Karpas-422 (cell line): ENCODE measurements around the gene ZC3H15. TPM values are rescaled to one million over a fixed set of nuclear protein-coding genes. Genes with fewer than 3 reads are reported as not detected.

Experiments
- DNase-seq: peaks from one replicate; pipeline ENCODE4 v3.0.0-alpha.2; 2015
- H2AFZ ChIP-seq: fragments of 200-600 bp; sonication (generic); 2 replicates; pipeline ENCODE4 v1.6.1; 2014; ENCODE audit warnings: antibody characterized with exemption, low read length, mixed read lengths
- H3K27ac ChIP-seq: fragments of 200-600 bp; sonication (generic); 2 replicates; pipeline ENCODE4 v1.5.1; 2014; ENCODE audit warnings: mild to moderate bottlenecking, low read length, moderate library complexity
- H3K27me3 ChIP-seq: fragments of 200-600 bp; sonication (generic); 2 replicates; pipeline ENCODE4 v1.6.1; 2014; ENCODE audit warnings: low read length, mixed read lengths
- H3K36me3 ChIP-seq: fragments of 200-600 bp; sonication (generic); 2 replicates; pipeline ENCODE4 v1.6.1; 2014; ENCODE audit warnings: low read length, mixed read lengths; ENCODE audit not compliant: insufficient read depth
- H3K4me1 ChIP-seq: fragments of 200-600 bp; sonication (generic); 2 replicates; pipeline ENCODE4 v1.6.1; 2014; ENCODE audit warnings: mild to moderate bottlenecking, low read length, mixed read lengths
- H3K4me2 ChIP-seq: fragments of 200-600 bp; sonication (generic); 2 replicates; pipeline ENCODE4 v1.6.1; 2014; ENCODE audit warnings: low read length, low read depth, mild to moderate bottlenecking; ENCODE audit not compliant: poor library complexity, severe bottlenecking
- H3K4me3 ChIP-seq: fragments of 200-600 bp; sonication (generic); 2 replicates; pipeline ENCODE4 v1.5.1; 2014; ENCODE audit warnings: mild to moderate bottlenecking, antibody characterized with exemption, low read length, mixed read lengths
- H3K79me2 ChIP-seq: fragments of 200-600 bp; sonication (generic); 2 replicates; pipeline ENCODE4 v1.6.1; 2014; ENCODE audit warnings: mild to moderate bottlenecking, low read length, mixed read lengths
- H3K9ac ChIP-seq: fragments of 200-600 bp; sonication (generic); 2 replicates; pipeline ENCODE4 v1.6.0; 2014; ENCODE audit warnings: low read length
- H3K9me2 ChIP-seq: fragments of 200-600 bp; sonication (generic), shearing (Covaris generic); replicated peaks from 2 replicates; pipeline ENCODE4 v1.6.0; 2014; ENCODE audit warnings: mild to moderate bottlenecking, low read length, moderate library complexity; ENCODE audit not compliant: insufficient read depth
- H3K9me3 ChIP-seq: fragments of 300-700, 200-600 bp; sonication (generic); 2 replicates; pipeline ENCODE4 v1.6.1; 2014; ENCODE audit warnings: low read length, mixed read lengths
- H4K20me1 ChIP-seq: fragments of 200-600 bp; sonication (generic); 2 replicates; pipeline ENCODE4 v1.6.1; 2014; ENCODE audit warnings: mild to moderate bottlenecking, antibody characterized with exemption, low read length, low read depth; ENCODE audit not compliant: insufficient read depth
- total RNA-seq: library from RNA; depleted of rRNA; stranded (reverse); fragments of >200 nt; shearing (Covaris generic); gene quantifications from 2 replicates; pipeline ENCODE4 v1.2.3, GENCODE V29; 2014; ENCODE audit warnings: low replicate concordance

ZC3H15 gene
- total RNA-seq, 1 experiment from 2014 or later, result 66.5 TPM

GRCh38 chr2:186534406-186534805, 48.3 kb downstream of the ZC3H15 start:
- H3K79me2 ChIP-seq, result no peaks in the 10 kb centered on the region
- DNase-seq, result no peak
- no peaks in the 10 kb centered on the region for H3K9me2 ChIP-seq
- H3K4me2 ChIP-seq, result no peak overlapping the region
- no peaks in the 10 kb centered on the region for H4K20me1 ChIP-seq
- no peaks in the 10 kb centered on the region for H3K9me3 ChIP-seq
- no peak overlapping the region for H3K9ac ChIP-seq
- no peaks in the 10 kb centered on the region for H3K4me1 ChIP-seq
- H3K27me3 ChIP-seq, result no peaks in the 10 kb centered on the region
- no peaks in the 10 kb centered on the region for H3K36me3 ChIP-seq
- H2AFZ ChIP-seq, result no peak overlapping the region
- H3K4me3 ChIP-seq, result no peak overlapping the region
- H3K27ac ChIP-seq, result no peak overlapping the region

- DNase-seq, result no peak
- H3K4me1 ChIP-seq, result no peaks in the 10 kb centered on the region
- H2AFZ ChIP-seq, result no peak overlapping the region
- no peaks in the 10 kb centered on the region for H4K20me1 ChIP-seq
- no peaks in the 10 kb centered on the region for H3K27me3 ChIP-seq
- H3K4me2 ChIP-seq, result no peak overlapping the region
- H3K79me2 ChIP-seq, result no peaks in the 10 kb centered on the region
- H3K9ac ChIP-seq, result no peak overlapping the region
- H3K9me2 ChIP-seq, result no peaks in the 10 kb centered on the region
- H3K27ac ChIP-seq, result no peak overlapping the region
- no peak overlapping the region for H3K4me3 ChIP-seq
- H3K36me3 ChIP-seq, result no peaks in the 10 kb centered on the region
- H3K9me3 ChIP-seq, result no peaks in the 10 kb centered on the region
Measured at GRCh38 chr2:186535861-186536260, 49.8 kb downstream of the ZC3H15 start.

GRCh38 chr2:186537019-186537418, 51.0 kb downstream of the ZC3H15 start:
- no peak overlapping the region for H2AFZ ChIP-seq
- H3K9ac ChIP-seq, result no peak overlapping the region
- H4K20me1 ChIP-seq, result no peaks in the 10 kb centered on the region
- H3K4me1 ChIP-seq, result no peaks in the 10 kb centered on the region
- DNase-seq, result no peak
- no peaks in the 10 kb centered on the region for H3K9me3 ChIP-seq
- H3K27ac ChIP-seq, result no peak overlapping the region
- H3K9me2 ChIP-seq, result no peaks in the 10 kb centered on the region
- no peak overlapping the region for H3K4me2 ChIP-seq
- H3K36me3 ChIP-seq, result no peaks in the 10 kb centered on the region
- no peak overlapping the region for H3K4me3 ChIP-seq
- H3K79me2 ChIP-seq, result no peaks in the 10 kb centered on the region
- H3K27me3 ChIP-seq, result no peaks in the 10 kb centered on the region

GRCh38 chr2:186540941-186541340, 54.9 kb downstream of the ZC3H15 start:
- no peaks in the 10 kb centered on the region for H3K36me3 ChIP-seq
- H2AFZ ChIP-seq, result no peak overlapping the region
- no peaks in the 10 kb centered on the region for H3K9me2 ChIP-seq
- H3K79me2 ChIP-seq, result no peaks in the 10 kb centered on the region
- no peaks in the 10 kb centered on the region for H3K27me3 ChIP-seq
- H4K20me1 ChIP-seq, result no peaks in the 10 kb centered on the region
- no peak overlapping the region for H3K4me3 ChIP-seq
- no peak overlapping the region for H3K27ac ChIP-seq
- H3K9me3 ChIP-seq, result no peaks in the 10 kb centered on the region
- H3K4me1 ChIP-seq, result no peaks in the 10 kb centered on the region
- no peak overlapping the region for H3K4me2 ChIP-seq
- no peak overlapping the region for H3K9ac ChIP-seq
- no peak for DNase-seq

GRCh38 chr2:186542002-186542401, 55.9 kb downstream of the ZC3H15 start:
- Histone ChIP-seq H3K4me3 (no peak overlapping the region), H3K9ac (no peak overlapping the region), H3K27ac (no peak overlapping the region), H4K20me1 (no peaks in the 10 kb centered on the region), H3K9me3 (no peaks in the 10 kb centered on the region), H3K4me1 (no peaks in the 10 kb centered on the region), H3K79me2 (no peaks in the 10 kb centered on the region), H3K4me2 (no peak overlapping the region), H3K9me2 (no peaks in the 10 kb centered on the region), H3K27me3 (no peaks in the 10 kb centered on the region), H2AFZ (no peak overlapping the region), H3K36me3 (no peaks in the 10 kb centered on the region)
- DNase-seq, result no peak

- Histone ChIP-seq H3K9me2 (no peaks in the 10 kb centered on the region), H3K79me2 (no peaks in the 10 kb centered on the region), H3K4me1 (no peaks in the 10 kb centered on the region), H3K4me2 (no peak overlapping the region), H3K9ac (no peak overlapping the region), H3K9me3 (no peaks in the 10 kb centered on the region), H3K27ac (no peak overlapping the region), H3K27me3 (no peaks in the 10 kb centered on the region), H2AFZ (no peak overlapping the region), H3K4me3 (no peak overlapping the region), H3K36me3 (no peaks in the 10 kb centered on the region), H4K20me1 (no peaks in the 10 kb centered on the region)
- DNase-seq, result no peak
Measured at GRCh38 chr2:186543561-186544131, 57.6 kb downstream of the ZC3H15 start.

GRCh38 chr2:186544255-186544675, 58.2 kb downstream of the ZC3H15 start:
- H3K4me3 ChIP-seq, result no peak overlapping the region
- no peaks in the 10 kb centered on the region for H4K20me1 ChIP-seq
- H3K4me2 ChIP-seq, result no peak overlapping the region

GRCh38 chr2:186546846-186547245, 60.8 kb downstream of the ZC3H15 start:
- Histone ChIP-seq H4K20me1 (no peaks in the 10 kb centered on the region), H3K4me2 (no peak overlapping the region), H3K27ac (no peak overlapping the region), H3K27me3 (no peaks in the 10 kb centered on the region), H3K9ac (no peak overlapping the region), H3K4me3 (no peak overlapping the region), H3K4me1 (no peaks in the 10 kb centered on the region), H3K9me3 (no peaks in the 10 kb centered on the region), H3K79me2 (no peaks in the 10 kb centered on the region), H2AFZ (no peak overlapping the region), H3K36me3 (no peaks in the 10 kb centered on the region), H3K9me2 (no peaks in the 10 kb centered on the region)
- no peak for DNase-seq

More at GRCh38 chr2:186544255-186544675, 58.2 kb downstream of the ZC3H15 start:
- H2AFZ ChIP-seq, result no peak overlapping the region
- H3K27me3 ChIP-seq, result no peaks in the 10 kb centered on the region
- no peaks in the 10 kb centered on the region for H3K4me1 ChIP-seq
- H3K79me2 ChIP-seq, result no peaks in the 10 kb centered on the region
- H3K9me3 ChIP-seq, result no peaks in the 10 kb centered on the region
- no peaks in the 10 kb centered on the region for H3K36me3 ChIP-seq
- H3K9ac ChIP-seq, result no peak overlapping the region
- no peaks in the 10 kb centered on the region for H3K9me2 ChIP-seq
- H3K27ac ChIP-seq, result no peak overlapping the region
- DNase-seq, result no peak
